HepG2 (cell line): Measurements from ENCODE around the gene DPP6.

ENCODE experiments used
- CHD2 ChIP-seq: IDR thresholded peaks from 2 replicates; pipeline ENCODE4 v1.6.1; 2011; ENCODE audit warnings: low read depth, low read length, improper control_type of control experiment
- MAX ChIP-seq: IDR thresholded peaks from 2 replicates; pipeline ENCODE4 v1.6.1; 2012; ENCODE audit warnings: inconsistent platforms
- NCOA1 ChIP-seq: sonication (generic); formaldehyde crosslinking; IDR thresholded peaks from 2 replicates; pipeline ENCODE4 v1.9.0; 2021; ENCODE audit warnings: missing genetic modification reagents
- SCMH1 ChIP-seq: sonication (generic); formaldehyde crosslinking; IDR thresholded peaks from 2 replicates; pipeline ENCODE4 v1.9.0; 2021; ENCODE audit warnings: missing genetic modification reagents, mild to moderate bottlenecking, borderline replicate concordance
- ZNF496 ChIP-seq: sonication (generic); formaldehyde crosslinking; IDR thresholded peaks from 2 replicates; pipeline ENCODE4 v1.8.1; 2023; ENCODE audit warnings: mild to moderate bottlenecking, moderate library complexity, missing genetic modification reagents; ENCODE audit not compliant: insufficient replicate concordance

GRCh38 chr7:154610903-154611302 is 558.7 kb downstream of the DPP6 start:
- TF ChIP-seq CHD2 (no peak), ZNF496 (no peak), SCMH1 (no peak), NCOA1 (CRISPR knock-in tag) (no peak), MAX (no peak)
